NCI-H2196 (cell line): Measurements from ENCODE around the gene MAP1LC3B2.

Source experiments
- DNase-seq: peaks from one replicate; lab custom pipeline; 2025; ENCODE audit not compliant: unreplicated experiment; lab: John Stamatoyannopoulos, UW

The MAP1LC3B2 gene

DNA sequence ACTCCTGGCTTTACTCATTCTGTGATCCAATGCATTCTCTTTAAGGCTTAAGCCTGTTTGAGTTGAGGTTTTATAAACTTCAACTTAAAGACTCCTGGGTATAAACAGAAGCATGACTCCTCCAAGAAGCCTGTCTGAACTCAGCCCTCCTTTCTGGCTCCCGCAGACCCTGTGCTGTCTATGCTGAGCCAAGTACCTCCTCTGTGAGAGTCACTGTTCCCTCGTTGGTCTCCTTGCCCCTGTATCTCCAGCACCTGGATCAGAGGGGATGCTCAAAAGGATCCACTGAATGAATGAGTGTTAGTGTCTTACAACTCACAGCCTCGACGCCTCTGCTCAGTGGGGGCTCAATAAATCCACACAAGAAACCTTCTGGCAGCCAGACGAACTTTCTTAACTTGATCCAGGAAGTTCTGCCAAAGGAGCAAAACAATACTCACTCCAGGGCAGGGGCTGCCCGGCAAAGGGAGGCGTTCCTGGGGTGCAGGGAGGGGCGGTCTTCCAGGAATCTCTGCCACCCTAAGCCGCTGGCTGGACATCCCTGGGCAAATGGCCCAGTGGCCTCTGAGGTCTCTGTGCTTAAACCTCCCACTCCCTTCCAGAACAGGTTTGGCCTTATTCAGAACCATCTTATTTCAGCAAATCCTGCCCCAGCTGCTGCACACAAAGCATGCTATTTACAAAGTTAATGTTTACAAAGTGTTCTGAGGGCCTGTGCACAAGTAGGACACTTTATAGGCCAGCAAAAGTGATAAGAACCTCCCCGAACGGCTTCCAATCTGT lies 32.9 kb downstream of the MAP1LC3B2 start:
- no peak for DNase-seq

DNA sequence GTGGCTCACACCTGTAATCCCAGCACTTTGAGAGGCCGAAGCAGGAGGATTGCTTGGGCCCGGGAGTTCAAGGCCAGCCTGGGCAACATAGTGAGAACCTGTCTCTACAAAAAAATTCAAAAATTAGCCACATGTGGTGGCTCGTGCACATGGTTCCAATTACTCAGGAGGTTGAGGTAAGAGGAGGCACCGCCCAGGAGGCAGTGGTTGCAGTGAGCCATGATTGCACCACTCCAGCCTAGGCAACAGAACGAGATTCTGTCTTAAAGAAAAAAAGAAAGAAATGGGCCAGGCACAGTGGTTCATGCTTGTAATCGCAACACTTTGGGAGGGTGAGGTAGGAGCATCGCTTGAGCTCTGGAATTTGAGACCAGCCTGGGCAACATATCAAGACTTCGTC lies 33.5 kb downstream of the MAP1LC3B2 start:
- no peak for DNase-seq

DNA sequence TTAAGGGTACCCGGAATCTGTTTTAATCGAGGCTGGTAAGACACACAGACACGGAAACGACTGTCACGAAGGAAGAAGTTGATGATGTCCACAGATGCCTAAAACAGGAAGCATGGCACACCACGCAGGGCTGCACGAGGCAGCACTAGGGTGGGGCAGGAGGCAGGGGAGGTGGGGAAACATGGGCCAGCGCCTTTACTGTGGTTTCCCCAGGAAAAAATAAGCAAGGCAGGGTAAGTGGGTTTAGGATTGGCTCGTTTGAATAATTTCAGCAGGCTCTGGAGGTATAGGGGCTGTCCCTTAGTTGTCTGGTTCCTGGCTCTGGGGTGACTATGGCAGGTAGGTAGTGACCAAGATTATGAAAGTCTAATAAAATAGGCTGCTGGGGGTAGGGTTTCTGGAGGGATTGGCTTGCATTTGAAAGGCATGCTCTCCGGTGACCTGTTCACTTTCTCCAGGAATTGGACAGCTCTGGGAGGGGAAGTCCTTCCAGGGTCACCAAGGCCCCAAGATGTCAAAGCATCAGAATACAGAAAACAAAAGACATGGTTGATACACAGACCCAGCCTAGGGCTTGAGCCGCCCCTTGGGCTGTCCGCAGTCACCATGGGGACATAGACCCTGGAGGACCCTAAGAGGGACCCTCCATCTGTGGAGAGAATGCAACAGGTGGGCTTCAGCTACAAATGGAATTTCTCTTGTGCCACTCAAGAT lies 35.3 kb downstream of the MAP1LC3B2 start:
- no peak for DNase-seq

DNA sequence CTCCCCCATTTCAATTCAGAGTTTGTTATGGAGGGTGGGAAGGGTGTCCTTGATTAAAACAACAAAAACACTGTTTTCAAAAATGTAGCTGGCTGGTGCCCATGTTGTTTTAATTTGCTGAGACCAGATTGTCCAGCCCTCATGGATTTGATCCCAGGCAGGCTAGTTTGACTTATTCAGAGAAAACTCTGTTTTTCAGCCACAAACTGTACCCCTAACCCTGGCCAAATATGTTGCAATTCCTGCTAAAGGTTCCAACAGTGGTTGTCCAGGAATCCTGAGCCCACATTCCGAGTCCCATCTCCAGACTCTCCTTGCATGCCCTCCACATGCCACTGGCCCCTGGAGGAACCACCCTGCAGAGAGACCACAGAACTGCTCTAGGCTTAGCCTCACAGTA lies 36.0 kb downstream of the MAP1LC3B2 start:
- no peak for DNase-seq

DNA sequence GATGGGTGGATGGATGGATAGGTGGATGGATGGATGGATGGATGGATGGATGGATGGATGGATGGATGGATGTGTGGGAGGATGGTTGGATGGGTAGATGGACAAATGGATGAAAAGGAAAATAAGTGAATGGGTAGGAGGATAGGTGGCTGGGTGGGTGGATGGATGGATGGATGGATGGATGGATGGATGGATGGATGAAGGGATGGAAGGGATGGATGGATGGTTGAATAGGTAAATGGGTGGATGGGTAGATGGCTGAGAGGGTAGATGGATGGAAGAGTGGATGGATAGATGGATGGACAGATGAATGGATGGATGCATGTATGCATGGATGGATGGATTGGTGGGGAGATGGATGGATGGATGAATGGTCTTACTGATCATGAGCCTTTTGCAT lies 36.5 kb downstream of the MAP1LC3B2 start:
- no peak for DNase-seq

DNA sequence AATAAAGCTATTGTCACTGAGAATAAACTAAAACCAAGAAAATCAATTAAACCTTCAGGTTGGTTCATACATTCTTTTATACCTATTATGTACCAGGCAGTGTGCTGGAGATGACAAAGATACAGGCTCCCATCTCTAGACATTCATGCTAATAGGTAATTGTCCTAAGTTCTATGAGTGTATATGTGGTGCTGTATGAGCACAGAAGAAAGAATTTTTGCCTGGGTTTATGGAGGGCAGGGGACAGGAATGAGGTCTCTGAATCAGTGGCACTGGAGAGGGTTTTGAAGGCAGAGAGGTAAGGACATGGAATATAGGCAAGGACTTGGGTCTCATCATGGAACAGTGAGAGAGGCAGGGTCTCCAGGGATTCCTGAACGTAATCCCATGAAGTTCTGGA lies 38.7 kb downstream of the MAP1LC3B2 start:
- no peak for DNase-seq

DNA sequence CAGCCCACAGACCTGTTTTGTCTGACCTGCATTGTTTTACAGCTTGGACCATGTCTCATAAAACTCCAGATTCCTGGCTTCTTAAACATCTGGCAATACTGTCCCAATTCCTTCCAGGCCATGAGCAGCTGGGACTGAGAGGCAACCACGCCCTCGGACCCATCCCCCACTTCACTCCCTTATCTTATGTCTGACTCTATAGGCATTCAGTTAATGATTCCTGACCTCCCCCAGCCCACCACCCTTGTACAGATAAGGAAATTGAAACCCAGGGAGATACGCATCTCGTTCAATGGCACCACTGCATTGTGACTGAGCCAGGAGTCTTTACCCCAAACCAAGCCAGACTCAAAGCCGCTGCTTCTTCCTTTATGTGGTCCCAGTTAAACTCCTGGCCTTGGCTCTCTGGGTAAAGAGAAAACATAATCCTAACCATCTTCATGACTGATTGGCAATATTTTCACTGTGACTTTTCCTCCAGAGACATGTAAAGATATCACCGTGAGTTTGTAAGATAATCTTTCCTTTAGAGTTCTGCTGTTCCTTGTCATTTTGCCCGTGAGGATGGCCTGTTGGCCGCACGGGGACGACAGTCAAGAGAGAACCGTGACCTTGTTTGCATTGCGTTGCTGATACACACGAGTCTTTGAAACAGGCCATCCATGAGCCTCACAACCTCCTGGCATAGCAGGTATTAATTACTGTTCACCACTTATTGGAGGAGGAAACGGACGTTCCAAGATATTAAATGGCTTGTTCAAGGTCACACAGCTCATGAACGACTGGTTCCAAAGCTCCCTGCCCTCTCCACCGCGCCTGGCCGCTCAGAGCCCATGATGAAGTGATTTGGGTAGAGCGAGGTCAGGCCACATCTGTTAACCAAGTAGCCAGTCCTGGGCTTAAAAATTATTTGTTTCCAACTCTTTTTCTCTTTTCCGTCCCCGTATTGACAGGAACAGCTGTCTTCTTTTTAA lies 39.4 kb downstream of the MAP1LC3B2 start:
- DNase-seq: no peak

DNA sequence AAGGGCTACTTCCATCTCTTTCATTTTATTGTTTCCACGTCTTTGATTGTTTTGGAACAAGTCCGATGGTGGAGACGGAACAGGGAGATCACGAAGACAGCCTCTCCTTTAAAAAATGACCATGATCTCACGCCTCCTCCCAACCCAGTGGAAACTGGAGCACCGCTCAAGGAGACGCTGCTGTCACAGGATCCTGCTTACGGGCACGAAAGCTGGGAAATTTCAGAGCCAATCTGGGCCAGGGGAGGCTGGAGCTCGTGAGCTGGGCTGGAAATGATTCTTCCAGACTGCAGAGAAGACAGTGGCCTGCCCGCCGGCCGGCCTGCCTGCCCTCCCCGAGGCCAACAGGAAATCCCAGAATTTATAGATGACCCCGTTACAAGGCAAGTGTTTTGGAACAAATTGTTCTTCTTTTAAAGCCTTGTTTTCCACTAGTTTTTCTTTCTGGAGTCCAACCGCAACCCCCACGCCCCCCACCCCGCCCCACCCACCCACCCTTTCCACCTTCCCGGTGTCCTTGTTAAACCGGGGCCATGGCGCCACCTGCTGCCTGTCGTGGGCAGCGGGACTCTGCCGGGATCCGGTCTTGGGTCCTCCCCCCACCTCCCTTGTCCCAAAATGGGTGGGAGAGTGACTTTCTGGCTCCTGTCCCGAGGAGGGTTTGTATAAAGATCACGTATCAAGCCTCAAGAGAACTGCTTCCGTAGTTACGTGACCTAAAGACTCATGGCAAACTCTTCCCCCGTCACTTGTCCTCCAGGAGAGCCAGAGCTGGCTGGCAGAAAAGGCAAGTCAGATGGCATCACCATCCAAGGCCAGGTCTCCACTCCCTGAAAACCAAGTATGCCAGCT lies 40.3 kb downstream of the MAP1LC3B2 start:
- DNase-seq: peak; percentile 17

DNA sequence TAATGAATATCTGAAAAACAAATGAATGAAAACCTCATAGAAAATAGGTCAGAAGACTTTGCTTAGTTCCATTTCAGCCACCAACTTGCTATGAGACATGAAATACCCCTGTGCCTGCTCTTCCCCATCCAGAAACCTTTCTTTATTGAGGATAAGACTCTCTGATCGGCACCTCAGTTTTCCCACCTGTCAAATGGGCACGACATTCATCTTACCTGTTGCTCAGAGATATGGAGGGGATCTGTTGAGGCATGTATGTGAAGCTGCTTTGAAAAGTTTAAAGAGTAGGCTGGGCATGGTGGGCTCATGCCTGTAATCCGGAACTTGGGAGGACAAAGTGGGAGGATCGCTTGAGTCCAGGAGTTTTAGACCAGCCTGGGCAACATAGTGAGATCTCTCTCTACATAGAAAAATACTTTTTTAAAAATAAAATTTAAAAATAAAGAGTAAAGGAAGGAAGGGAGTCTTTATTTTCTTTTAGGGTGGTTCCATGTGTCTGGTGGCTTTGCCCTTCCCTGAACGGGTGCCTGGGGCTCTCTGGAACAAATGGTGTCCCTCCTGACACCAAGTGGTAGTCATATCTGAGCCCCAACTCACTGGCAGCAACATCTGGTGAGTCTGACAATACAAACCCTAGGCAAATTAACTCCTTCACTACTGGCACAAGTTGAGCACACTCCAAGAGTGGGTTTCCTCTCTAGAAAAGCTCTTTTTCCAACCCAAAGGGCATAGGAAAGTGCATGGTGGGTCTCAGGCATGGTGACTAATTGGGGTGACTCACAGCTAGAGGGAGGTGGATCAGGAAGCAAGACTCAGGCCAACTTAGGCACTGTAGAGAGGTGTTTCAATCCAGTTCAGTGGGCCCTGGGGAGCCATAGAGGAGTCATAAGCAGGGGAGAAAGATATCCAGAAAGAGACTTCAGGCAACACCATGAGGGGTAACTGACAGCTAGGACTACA lies 42.1 kb downstream of the MAP1LC3B2 start:
- no peak for DNase-seq

DNA sequence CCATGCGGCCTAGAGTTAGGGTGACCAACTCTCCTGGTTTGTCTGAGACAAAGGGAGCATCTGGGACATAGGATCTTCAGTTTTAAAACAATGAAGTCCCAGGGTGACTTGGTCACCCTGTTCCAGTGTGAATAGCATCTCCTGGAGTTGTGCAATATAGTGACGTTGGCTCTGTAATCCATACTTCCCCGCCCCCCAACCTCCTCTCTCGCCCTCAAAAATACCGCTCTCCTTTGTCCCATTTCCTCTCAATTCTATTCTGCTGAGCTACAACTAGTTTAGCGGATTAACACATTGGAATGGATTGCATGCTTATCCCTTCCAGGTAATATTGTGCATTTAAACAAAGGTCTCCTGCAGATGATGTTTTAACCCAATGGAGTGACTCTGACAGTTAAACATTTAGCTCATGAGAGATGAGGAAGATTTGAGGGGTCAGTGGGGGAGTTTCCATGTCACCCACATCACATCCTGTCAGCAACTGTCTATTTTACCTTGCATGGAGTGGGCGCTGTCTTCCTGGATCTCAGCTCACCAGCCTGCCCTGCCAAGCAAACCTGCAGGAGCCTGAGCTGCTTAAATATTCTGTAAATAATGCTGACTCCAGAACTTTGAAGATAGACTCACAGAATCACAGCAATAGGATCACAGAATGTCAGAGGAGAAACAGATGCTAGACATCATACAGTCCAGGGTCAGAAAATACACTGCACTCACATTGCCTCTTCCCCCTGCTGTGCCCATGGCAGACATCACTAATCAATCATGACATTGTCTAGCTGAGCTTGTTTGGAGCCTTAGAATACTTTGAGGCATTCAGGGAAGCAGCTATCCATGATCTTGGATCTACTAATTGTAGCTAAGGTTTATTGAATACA lies 43.0 kb downstream of the MAP1LC3B2 start:
- DNase-seq: no peak

DNA sequence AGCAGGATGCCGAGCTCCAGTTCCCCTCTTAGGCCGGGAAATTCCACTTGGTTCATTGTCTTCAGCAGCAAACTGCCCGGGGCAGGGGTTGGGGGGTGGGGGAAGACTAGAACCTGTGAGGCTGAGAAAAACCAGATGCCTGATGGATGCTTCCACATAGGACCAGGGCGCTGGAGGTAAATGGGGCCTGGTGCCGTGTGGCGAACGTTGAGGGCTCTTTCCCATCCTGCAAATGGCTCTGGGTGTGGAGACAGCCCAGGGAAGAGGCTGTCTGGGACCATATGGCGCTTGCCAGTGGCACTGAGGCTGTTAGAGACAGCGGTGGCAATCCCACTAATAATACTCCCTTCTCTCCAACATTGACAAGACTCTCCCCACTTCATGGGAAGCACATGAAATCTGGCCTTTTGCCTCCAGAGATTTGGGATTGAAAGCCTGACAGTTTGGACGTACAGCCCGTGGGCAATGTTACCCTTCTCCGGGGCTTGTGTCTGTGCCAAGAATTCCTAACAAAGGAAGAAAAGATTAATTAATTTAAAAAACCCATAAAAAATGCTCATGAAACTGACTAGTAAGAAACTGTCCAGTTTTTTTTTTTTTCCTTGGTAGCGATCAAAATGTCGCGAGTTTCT lies 44.5 kb downstream of the MAP1LC3B2 start:
- no peak for DNase-seq

DNA sequence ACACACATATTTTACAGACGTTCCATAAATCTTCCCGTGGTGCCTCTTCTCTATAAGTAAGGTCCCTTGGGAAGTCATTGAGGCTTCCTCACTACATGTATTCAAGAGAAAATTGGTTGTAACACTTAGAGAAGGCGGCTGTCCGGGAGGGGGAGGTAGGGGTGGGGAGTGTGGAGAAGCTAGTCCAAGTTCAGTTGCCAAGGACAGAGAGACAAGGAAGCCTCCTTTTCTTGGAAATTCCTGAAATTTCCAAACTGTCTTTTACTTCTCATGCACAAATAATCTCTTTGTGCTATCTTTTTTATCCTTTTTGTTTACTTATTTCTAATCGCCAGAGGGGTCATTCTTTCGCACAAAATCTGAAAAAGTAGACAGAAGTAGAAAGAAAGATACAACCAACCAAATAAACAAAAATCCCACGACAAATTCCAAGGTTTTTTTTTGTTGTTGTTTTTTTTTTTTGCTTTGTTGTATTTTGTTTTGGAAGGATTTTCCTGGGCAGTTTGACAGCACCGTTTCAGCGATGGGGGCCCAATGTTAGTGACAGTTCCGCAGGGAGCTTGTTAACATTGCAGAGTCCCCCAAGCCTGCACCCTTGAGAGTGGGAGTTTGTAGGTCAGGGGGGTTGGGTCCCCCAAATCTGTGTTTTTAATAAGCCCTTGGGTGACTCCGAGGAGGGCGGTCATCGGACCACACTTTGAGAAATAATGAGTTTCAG lies 45.2 kb downstream of the MAP1LC3B2 start:
- no peak for DNase-seq

DNA sequence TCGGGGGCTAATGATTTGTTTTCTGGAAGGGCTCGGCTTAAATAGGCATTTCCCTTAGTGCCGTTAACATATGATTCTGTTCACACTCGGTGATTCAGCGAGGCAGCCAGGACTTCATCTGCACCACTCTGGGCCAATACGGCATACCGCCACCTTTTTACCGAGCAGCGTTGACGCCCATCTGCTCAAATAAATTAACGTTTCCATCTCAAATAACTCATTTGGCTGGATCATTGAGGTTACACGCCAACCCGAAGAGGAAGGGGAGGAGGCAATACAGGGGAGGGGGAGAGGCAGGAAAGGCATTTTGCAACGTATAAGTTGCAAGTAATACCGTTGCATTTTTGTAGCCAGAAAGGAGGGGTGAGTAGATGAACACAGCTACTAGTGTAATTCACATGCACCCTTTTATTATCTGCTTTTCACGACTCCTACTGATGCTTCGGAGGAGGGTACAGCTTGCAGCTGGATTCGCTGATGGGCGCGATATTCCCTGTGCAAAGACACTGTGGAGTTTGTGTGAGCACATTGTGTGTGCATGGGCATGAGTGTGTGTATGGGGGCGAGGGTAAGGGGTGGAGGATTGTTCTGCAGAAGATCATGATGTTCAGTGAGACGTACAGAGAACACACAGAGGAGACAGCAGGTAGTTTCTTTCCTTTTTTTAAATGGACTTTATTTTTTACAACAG lies 45.9 kb downstream of the MAP1LC3B2 start:
- no peak for DNase-seq

DNA sequence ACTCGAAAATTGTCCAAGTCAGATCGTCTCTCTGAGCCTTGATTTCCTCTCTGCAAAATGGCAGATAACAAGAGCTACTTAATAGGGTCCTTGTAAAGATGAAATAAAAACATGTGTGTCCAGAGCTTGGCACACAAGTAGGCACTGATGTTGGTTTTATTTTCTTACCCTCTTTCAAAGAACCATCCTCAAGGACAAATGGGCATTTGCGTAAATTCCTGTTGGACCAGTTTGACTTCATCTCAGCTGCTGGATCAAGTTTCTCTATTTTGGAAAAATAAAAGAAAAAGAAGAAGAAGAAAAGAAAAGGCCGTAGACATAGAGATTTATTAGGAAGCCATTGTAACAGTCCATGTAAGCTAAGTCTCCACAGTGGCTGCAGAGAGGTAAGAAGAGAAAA lies 47.2 kb downstream of the MAP1LC3B2 start:
- DNase-seq: no peak

DNA sequence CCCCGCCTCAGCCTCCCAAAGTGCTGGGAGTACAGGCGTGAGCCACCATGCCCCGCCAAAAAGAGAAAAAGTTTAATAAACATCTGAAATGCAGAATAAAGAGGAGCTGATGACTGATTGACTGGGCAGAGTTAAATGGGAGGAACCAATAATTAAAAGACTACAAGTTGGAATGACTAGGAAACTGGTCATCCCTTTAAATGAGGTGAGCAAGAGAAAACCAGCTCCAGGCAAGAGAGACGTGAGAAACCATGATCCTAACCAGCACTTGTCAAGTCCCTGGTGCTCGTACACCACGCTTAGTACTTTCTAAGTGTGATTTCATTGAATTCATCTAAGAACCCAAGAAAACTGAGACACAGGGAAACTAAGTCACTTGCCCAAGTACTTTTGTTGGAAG lies 47.9 kb downstream of the MAP1LC3B2 start:
- no peak for DNase-seq

DNA sequence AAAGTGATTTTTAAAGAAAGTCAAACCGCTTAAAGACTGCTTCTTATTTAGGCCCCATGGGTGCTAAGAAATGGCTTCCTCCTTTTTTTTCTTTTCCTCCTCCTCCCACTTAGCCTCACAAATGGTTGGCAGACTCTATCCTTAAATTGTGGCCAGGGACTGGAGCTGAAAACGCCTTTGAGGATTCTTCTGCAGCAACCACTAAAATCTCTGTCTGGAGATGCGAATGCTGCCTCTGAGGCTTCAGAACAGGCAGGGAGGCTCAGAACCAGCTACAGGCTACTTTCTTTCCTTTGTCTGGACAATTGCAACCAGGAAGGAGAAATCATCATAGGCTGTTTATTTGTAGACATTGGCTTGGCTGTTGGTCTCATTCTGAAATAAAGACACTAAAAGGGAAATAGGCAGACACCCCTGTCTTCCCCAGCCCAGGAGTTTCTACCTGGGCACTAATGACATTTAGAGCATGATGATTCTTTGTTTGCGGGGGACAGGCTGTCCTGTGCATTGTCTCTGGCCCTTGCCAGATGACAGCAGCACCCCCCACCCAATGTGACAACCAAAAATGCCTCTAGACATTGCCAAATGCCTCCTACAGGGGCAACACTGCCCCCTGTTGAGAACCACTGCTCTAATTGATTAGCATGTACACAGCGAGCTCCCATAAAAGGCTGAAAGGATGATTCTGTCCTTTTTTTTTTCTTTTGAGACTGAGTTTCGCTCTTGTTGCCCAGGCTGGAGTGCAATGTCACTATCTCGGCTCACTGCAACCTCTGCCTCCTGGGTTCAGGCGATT lies 50.3 kb downstream of the MAP1LC3B2 start:
- DNase-seq: peak; percentile 21
